HG03378 (cell line): Measurements from ENCODE around the gene VPS26A.

Experiments used
- ATAC-seq: cut with Tn5 transposase; IDR thresholded peaks from one replicate; pipeline ENCODE4 v1.9.1; 2021; ENCODE audit warnings: mild to moderate bottlenecking, moderate library complexity; ENCODE audit not compliant: unreplicated experiment

The VPS26A gene

DNA sequence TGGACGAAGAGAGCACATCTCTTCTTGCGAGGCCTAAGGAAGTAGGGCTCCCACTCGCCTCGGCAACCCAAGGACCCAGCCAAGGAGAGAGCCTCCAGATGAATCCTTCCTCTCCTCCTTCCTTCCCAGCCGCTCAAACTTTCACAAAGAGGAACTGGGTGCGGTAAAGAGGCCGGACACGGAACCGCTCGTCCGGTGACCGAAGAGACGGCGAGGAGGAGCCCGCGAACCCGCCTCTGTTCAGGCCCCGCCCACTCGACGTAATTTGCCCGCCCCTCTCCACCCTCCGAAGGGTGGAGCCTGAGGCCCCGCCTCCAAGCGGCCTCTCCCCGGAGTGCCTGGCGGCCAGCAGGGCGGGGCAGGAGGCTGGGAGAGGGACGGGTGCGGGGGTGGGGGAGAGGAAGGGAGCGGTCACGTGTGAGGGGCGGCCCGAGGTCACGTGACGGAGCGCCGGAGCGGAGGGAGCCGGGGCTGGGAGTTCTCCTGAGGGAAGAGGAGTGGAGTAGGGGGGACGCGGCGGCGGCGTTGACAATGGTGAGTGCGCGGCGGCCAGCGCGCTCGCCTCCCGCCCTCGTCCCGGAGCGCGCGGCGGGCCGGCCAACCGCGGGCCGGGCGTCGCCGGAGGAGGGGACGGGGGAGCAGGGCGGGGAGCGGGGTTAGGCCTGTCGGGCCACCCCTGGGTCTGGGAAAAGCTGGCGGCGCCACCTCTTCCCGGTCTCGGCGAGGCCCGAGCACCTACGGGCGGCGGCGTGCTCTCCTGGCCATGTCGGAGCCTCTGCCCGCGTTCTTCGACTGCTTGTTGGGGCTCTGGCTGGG, at the start of gene VPS26A:
VPS26A (plus strand) TSS at position 432 of the 816 bp plus-strand sequence; CDS start at position 532, 100 bp downstream.
- peak; percentile 71 for ATAC-seq

DNA sequence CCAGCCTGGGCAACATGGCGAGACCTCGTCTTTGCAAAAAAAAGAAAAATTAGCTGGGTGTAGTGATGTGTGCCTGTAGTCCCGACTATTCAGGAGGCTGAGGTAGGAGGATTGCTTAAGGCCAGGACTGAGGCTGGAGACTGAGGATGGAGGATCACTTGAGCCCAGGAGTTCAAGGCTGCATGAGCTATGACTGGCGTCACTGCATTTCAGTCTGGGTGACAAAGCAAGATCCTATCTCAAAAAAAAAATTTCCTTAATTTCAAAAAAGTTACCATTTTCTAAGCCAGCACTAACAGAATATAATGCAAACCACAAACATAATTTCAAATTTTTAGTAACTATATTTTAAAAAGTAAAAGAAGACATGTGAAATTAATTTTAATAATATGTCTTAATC, 49.4 kb upstream of the VPS26A start:
- no peak for ATAC-seq

DNA sequence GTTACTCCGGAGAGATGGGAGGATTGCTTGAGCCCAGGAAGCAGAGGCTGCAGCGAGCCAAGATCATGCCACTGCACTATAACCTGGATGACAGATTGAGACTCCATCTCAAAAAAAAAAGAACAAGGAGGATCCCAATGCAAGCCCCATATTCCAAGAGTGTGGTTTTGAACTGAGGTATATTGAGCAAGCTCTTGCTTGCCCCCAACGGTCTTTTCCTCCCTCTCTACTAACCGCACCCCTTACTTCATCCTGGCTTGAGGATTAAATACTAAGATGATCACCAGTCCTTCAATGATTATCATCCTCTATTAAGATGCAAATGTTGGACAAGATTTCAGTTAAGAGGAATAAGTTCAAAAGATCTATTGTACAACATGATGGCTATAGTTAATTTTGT, 48.5 kb upstream of the VPS26A start:
- ATAC-seq = no peak

DNA sequence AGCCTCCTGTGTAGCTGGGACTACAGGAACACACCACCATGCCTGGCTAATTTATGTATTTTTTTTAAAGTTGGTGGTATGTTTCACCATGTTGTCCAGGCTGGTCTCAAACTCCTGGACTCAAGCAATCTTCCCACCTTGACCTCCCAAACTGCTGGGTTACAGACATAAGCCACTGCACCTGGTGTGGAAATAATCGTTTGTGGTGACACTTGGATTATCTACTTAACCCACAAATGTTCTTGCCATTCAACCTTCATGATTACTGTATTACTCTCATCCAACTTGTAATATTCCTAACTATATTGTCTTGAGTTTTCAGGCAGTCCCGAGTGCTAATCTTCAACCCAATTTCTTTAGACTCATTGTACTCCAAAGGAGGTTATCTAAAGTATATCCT, 45.7 kb upstream of the VPS26A start:
- no peak for ATAC-seq

DNA sequence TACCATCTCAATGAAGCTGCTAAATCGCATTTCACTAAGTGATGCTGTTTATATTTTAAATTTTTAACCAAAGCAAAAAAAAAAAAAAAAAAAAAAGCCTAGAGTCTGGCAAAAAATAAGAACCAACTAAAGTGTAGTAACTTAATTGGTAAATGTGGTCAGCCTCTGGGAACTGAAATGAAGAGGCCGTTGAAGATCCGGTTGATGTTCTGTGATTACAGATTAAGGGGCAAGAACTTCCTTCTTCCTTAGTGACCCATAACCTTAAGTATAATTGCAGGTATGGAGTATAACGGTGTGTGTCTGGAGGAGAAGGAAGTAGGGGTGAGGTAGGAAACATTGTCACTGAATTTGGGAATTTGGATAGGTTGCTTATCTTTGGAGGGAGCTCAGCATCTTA, 43.8 kb upstream of the VPS26A start:
- no peak for ATAC-seq

DNA sequence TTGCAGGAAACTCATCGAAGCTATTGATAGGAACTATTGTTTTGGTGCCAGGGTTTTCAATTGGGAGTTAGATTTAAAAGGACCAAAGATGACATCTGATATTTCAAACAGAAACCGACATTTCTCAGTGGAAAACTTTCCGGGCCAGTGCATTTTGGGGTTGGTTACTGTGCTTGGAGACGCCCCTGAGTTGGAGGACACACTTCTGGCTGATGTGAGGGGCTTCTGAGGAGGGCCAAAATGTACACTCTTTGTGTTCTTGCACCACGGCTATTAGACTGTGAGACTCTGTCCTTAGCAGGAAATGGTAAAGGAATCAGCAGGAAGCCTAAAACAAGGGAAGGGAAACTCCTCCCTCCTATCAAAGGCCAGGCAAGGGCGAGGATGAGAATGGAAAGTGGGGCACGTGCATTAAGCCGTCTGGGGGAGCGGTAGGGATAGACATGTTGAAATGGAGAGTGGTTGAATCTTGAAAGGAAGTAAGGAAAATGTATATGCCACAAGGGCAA, 37.9 kb upstream of the VPS26A start:
- ATAC-seq = no peak

DNA sequence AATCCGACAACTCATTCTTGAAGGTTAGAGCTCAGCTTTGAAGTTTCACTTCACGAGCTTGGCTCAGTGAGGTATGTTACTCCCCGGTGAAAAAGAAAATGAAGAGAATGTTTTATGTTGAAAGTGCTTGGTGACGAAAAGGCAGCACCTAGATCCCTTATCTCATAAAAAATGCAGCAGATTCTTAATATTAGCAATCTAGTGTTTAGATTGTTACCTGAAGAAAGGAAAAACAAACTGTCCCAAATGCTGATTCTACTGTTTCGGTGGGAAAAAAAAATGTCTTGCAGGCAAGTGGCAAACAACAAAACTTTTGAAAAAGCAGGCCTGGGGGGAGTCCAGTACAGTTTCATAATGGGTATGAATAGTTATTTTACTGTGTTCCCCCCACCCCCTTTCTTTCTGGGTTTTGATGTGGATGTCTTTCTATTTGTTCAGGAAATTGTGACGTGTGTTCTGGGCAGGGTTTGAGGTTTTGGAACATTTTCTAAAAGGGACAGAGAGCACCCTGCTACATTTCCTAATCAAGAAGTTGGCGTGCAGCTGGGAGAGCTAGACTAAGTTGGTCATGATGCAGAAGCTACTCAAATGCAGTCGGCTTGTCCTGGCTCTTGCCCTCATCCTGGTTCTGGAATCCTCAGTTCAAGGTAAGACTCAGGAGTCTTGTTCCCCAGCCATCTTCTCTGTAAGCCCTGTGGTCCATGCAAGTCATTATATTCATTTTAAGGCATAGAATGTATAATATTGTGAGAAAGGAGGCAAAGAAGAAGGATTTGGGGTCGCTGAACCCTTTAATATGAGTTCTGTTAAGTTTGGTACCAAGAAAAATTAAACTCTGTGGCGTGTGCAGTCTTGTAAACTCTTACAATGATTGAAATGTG, 36.1 kb upstream of the VPS26A start, which contains the start of gene SRGN:
SRGN (plus strand) TSS at position 514 of the 881 bp plus-strand sequence; CDS start at position 569, 55 bp downstream.
- peak; percentile 59 for ATAC-seq

DNA sequence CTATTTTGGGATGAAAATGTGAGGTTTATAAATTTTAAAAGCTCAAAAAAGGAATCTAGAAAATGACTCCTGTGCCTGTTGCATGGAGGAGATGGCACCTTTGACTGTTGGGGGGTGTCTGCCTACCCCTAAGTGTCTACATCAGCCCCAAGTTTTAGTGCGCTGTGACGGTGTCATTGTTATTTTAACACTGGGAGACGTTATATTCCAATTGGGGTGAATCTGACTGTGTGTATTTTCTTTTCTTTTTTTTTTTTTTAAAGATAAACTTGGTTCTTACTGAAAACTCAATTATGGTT, 35.6 kb upstream of the VPS26A start:
- ATAC-seq = no peak

DNA sequence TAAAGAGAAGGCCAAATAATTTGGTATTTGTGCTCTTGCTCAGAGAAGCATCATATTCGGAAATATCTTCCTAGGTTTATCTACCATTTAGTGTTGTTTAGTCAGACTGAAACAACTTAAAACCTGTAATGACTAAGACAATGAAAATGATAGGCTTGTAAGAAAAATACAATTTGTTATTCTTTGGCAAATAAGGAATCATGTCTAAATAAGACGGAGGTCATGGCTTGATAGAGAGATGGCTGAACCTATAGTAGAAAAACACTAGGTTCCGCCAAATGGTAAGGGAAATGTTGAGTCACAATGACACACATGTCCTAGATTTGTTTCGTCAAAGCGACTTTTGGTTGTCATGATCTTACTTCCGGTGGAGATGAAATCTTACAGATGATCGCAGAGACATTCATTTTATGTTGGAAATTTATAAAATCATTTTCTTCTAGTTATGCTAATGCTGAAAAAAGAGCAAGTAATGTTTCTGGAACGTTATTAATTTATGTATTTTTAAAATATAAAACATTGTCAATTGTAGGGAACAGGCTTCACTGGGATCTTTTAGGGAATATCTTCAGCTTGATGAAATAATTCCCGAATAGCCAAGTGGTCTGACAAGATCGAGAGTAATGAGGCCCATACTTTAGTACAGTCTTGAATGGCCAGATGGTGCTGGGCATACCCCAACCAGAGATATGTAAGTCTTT, 35.0 kb upstream of the VPS26A start:
- peak; percentile 35 for ATAC-seq

DNA sequence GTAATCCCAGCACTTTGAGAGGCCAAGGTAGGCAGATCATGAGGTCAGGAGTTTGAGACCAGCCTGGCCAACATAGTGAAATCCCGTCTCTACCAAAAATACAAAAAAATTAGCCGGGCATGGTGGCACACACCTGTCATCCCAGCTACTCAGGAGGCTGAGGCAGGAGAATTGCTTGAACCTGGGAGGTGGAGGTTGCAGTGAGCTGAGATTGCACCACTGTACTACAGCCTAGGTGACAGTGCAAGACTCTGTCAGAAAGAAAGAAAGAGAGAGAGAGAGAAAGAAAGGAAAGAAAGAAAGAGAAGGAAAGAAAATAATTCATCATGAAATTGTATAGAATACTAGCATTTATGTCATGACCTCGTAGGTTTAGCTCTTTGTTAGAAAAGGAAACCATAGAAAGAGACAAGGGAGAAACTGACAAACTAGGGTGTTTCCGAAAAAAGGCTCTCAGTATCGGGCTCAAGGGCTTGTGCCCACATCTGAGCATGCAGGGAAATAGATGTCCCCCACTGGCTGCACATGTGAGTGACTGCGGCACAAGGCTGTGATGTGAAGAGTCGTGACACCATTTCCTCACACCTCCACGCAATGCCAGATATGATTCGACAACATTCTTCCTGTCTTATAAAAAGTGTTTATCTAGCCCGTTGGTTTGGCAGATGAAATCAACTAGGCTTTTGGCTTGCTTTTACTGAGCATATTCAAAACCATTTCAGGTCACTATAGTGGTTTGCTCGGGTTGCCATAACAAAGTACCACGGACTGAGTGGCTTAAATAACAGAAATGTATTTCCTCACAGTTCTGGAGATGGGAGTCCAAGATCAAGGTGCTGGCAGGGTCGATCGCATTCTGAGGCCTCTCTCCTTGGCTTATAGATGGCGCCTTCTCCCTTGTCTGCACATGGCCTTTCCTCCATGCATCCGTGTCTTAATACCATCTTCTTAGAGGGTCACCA, 34.1 kb upstream of the VPS26A start:
- ATAC-seq = peak; percentile 30

DNA sequence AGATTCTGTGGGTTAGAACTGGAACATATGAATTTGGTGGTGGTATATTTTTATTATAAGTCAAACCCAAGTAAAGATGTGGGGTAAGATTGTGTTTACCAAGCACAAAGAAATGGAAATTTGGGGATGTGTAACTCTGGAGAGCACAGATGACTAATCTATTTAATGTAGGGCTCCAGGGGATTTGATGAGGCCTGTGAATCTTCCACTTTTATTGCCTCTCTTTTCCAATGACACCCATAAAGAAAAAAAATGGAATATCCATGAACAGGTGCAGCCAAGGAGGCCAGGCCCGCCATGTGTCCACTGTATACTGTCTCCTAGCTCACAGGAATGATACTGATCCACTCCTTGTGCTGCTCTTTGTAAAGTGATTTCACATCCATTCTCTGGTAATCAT, 33.3 kb upstream of the VPS26A start:
- no peak for ATAC-seq

DNA sequence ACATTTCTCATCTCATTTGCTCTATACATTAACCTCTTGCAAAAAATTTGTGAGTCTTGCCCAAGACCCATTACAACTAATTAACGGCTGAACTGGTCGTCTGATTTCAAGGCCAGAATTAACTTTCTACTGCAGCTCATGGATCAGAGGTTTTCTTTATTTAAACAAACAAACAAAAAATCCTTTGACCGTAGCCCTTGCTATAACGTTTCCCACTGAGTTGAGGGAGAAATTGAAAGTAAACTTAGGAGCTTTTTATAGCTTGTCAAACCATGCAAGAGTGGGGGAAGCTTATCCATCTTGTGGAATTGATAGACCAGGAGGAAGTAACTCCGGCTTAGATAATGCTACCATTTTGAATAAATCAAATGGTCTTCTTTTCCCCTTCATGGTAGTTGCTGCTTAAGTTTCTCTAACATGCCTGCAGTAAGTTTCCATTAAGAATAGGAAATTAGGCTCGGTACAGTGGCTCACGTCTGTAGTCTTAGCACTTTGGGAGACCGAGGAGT, 32.8 kb upstream of the VPS26A start:
- no peak for ATAC-seq

DNA sequence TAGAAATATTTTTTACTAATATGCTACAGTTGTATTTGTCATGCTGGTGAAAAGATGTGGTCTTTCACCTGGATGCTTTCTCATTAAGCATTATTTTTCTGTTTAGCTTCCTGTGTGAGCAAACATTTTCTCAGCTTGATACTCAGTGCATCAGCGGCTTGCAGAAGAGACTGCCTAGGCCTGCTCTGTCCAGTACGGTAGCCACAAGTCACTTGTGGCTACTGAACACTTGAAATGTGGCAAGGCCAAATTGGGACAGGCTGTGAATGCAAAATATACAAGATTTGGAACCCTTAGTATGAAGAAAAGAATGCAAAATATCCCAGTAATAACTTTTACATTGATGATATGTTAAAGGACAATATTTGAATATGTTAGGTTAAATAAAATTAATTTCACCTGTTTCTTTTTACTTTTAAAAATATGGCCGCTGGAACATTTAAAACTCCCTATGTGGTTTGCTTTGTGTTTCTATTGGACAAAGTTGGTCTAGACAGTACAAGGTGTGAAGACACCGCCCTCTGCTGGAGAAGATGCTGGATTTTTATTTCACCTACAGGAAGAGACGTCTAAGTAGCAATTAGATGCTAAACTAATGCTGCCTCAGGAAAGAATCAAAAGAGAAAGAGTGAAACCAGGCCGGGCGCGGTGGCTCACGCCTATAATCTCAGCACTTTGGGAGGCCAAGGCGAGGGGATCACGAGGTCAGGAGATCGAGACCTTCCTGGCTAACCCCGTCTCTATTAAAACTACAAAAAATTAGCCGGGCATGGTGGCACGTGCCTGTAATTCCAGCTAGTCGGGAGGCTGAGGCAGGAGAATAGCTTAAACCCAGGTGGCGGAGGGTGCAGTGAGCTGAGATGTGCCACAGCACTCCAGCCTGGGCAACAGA, 30.8 kb upstream of the VPS26A start:
- peak; percentile 29 for ATAC-seq

DNA sequence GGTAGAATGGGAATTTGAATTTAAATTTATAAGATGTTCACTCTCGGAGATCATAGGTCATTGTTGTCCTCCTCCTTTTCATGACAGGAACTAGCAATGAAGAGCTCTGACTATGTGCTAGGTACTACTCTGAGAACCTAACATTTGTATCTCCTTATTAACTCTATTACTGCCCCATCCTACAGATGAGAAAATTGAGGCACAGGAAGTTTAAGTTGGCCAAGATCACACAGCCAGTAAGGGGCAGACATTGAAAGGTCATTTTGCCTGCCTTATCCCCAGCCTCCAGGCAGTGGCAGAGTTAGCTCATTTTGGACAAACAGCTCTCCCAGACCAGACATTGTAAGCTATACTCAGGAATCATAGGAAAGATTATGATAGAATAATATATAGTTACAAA, 30.0 kb upstream of the VPS26A start:
- no peak for ATAC-seq

DNA sequence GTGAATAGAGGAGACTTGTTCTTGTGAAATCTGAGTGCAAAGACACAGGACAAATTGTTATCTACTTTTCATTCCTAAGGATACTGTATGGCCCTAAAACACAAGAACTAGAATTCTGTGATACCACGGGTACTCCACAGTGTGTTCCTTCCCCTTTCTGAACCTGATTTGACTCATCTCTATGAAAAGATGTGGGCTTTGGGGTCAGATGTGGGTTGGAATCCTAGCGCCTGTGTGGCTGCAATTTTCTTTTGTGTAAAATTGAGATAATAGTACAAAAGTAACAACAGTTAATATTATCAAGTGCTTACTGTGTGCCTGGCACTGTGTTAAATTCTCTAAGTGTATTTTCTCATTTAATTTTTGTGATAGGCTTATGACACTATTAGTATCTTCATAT, 27.9 kb upstream of the VPS26A start:
- ATAC-seq = peak; percentile 52

DNA sequence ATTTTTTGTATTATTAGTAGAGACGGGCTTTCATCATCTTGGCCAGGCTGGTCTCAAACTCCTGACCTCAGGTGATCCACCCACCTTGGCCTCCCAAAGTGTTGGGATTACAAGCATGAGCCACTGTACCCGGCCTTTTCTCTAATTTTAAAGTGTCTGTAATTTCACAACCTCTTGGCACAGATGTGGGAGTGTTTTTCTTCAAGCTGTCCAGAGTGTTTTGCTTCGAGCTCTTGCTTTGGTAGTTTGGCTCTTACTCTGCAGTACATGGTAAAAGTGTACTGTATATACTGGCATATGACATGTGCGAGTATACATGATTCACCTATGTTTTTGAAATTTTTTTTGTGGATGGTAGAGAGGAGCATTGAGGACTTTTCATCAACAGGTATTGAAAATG, 26.2 kb upstream of the VPS26A start:
- no peak for ATAC-seq

DNA sequence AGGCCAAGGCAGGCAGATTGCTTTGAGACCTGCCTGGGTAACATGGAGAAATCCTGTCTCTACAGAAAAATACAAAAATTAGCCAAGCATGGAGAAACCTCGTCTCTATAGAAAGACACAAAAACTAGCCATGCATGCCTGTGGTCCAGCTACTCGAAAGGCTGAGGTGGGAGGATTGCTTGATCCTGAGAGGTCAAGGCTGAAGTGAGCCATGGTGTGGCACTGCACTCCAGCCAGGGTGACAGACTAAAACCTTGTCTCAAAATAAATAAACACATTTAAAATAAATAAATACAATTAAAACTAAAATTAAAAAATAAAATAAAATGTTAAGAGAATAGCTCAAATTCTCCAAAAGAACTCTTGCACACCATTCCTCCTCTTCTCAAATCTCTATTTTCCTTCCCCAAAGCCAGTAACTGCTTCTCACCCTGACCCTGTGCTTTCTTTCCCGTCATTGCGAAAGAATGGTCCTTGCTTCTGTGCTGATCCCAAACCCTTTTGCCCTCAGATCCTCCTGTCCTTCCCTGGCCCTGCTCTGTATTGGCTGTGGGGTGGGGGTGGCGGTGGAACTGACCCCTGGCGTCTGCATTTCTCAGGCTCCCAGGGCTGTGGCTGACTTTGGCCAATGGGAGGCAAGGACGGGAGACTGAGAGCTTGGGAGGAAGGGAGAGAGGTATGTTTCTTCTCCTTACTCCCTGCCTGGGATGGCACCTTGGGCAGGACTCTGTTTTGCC, 23.7 kb upstream of the VPS26A start:
- ATAC-seq = no peak

DNA sequence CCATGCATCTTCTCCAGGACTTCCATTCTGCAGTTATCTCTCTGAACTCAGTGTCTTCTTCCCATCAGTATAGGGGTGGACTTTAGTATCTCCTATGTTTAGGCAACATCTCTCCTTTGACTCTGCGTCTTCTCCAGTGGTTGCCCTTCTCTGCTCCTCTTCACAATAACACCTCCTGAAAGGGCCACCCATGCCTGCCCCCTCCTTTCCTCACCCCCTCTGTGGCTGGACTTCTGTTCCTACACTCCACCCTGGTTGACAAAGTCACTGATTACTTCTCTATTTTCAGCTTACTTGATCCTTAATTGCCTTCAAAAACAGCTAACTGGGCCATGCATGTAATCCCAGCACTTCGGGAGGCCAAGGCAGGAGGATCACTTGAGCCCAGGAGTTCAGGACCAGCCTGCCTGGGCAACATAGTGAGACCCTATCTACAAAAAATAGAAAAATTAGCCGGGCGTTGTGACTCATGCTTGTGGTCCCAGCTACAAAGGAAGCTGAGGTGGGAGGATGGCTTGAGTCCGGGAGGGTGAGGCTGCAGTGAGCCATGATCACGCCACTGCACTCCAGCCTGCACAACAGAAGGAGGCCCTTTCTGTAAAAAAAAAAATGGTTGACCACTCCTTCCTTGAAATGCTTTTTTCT, 22.4 kb upstream of the VPS26A start:
- no peak for ATAC-seq
